Mesenteric fat pad (tissue), 1 donor: ENCODE results near the gene MOV10. TPM values are rescaled to one million over a fixed set of nuclear protein-coding genes. Genes with fewer than 3 reads are reported as not detected.

Source experiments
- DNase-seq: peaks from one replicate; pipeline ENCODE4 v3.0.0-alpha.2; 2020; ENCODE audit warnings: low spot score
- total RNA-seq: library from RNA; stranded (reverse); fragmentation: NEBNext Ultra II Directional; extraction: Animal tissue kit (Norgen Biotek cat#: 25700); gene quantifications from one replicate; pipeline ENCODE4 v1.2.1, GENCODE V29; 2021
- donor health status: DM: yes; HTN: yes; CAD: no.

Gene MOV10
- total RNA-seq, 1 donor from 2014 or later, result 38.0 TPM

DNA sequence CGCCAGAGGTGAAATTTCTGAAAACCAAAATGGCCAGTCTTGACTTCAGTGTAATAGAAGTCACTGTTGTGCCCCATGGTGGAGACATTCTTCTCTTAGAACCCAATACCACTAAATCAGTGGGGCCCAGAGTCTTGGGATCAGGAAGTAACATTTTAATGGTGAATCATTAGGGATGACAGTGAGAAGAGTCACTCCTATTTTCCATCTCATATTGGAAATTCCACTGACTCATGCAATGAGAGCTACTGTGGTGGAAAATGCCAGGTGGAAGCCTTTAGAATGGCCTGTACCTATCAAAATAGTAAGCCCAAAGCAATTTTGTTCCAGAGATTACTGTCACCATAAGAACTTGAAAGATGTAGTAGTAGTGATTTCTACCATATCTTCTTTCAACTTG lies 61.3 kb downstream of the MOV10 start:
- DNase-seq, result no peak

DNA sequence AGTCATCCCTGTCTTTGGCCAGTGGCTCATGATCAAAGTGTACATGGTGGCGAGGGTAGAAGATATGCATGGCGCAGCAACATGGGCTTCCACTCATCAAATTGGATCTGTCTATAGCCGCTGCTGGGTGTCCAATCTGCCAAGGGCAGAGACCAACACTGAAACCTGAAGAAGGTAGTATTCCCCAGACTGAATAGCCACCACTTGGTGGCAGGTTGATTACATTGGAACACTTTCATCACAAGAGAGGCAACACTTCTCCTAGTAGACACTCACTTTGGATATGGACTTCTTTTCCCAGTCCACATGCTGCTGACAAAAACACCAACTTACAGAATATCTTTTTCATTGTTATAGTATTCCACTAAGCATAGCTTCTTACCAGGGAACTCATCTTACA lies 63.1 kb downstream of the MOV10 start:
- no peak for DNase-seq

DNA sequence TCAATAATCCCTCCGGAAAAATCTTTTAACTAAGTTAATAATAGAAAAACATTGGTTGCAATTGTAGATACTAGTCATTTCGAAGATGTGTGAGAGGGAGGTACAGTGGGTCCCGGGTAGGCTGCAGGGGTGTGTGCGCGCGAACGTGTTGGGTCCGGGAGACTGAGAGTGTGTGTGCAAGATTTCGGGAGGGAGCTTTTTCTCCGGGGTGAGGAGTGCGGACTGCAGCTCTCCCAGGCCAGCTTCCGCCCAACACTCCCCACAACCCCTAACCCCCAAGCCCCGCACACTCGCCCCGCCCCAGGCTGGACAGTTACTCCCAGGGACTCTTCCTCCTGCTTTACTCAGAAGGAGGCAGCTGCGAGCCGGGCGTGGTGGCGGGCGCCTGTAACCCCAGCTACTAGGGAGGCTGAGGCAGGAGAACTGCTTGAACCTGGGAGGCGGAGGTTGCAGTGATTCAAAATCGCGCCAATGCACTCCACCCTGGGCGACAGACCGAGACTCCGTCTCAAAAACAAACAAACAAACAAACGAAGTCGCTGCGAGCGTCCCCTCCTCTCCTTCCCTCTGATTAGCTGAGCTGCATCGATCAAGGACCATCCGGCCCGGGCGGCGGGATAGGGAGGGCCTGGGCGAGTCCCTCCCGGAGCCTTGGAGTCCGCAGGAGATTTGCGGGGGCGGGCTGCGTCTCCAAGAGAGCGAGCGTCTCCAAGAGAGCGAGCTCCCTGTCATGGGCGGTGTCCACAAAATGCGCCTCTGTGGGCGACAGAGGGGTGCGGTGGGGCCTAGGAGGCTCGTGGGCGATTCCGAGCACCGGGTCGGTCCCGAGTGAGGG lies 68.9 kb downstream of the MOV10 start:
- DNase-seq, result no peak

DNA sequence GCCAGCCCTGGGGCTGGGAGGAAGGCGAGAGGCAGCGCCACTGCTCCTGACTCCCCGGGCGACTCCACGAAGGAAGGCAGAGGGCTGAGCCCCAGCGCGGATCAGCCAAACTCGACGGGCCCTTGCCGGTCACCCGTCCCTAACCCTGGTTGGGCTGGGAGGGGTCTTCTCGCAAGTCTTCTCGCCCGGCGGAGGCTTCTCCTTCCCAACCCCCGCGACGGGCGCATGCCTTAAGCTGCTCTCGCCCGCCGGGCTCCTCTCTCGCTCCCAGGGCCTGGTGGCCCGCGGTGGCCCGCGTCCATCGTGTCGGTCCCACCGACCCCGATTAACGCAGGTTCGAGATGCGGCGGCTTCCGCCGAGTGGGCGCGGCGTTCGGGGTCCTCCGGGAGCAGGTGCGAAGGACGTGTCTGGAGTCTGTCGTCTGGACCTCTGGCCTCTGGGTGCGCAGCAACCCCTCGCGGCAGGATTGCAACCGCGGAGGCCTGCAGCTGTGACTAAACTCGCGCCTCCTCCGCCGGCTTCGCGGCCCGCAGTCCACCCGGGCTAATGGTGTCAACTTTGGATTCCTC lies 69.6 kb downstream of the MOV10 start:
- no peak for DNase-seq

DNA sequence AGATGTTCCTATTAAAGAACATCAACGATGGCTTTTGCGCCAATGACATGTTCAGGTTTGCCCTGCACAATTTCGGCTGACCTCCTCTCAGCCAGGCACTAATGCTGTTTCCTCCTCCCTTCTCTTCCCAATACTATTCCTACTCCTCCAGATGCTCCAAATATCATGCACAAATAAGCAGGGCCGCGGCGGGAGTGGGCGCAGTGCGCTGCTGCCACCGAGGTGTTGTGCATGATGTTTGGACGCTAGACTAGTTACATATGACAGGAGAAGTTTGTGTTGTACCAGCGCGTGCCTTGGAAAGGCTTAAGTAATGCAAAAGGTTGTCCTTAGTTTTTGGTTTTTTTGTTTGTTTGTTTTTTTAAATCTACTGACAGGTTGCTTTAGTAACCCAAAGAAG lies 73.9 kb downstream of the MOV10 start:
- DNase-seq, result no peak

Other genes starting within 250 kb of the MOV10 start
- 3.9 TPM for gene WNT2B, start 165.7 kb upstream of the MOV10 start, total RNA-seq
- gene ST7L, start 55.5 kb upstream of the MOV10 start, total RNA-seq, result 17.9 TPM
- 142 TPM for gene CAPZA1, start 54.8 kb upstream of the MOV10 start, total RNA-seq
- 253 TPM for gene RHOC, start 32.5 kb downstream of the MOV10 start, total RNA-seq
- gene PPM1J, start 40.7 kb downstream of the MOV10 start, total RNA-seq, result 0.61 TPM